NOMO-1 treated with dmso at 0.1 percent for 144 hours (cell line): ENCODE results near the gene ITPR1.

ENCODE experiments used
- DNase-seq: peaks from one replicate; lab custom pipeline; 2025; ENCODE audit not compliant: unreplicated experiment; lab: John Stamatoyannopoulos, UW

ITPR1 gene

DNA sequence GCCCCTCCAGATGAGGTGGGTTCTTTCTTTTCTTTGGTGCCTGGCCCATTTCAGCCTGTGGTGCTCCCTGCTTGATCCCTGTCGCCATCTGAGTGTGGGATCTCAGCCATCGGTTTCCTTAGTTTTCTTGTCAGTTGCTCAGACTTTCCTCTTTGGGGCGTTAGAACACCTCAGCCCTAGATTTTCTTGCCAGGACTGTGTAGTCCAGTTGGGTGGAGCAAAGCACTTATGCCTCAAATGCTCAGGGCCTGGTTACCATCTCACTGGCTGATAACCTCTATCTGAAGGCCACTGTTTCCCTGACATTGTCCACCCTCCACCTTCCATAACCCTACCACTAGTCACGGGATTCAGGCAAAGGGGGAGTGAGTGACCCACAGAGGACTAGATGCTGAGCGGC, 277.4 kb downstream of the ITPR1 start:
- no peak for DNase-seq

DNA sequence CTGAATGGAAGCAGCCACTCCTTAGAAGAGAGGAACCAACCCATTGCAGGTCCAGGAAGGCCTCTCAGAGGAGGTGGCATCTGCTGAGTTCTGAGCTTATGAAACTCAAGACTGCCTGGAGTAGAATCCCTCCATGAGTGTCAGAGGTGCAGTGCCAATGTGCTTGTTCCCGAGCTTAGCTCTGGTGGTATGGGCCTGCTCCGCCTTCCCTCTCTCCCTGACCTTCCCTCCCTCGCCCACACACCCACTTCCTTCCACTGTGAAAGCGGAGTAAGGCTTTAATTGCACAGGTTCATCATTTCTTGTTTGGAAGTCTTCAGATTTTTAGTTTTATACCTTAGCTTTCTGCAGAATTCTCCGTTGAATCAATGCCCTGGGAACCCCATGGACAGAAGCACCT, 278.1 kb downstream of the ITPR1 start:
- no peak for DNase-seq

DNA sequence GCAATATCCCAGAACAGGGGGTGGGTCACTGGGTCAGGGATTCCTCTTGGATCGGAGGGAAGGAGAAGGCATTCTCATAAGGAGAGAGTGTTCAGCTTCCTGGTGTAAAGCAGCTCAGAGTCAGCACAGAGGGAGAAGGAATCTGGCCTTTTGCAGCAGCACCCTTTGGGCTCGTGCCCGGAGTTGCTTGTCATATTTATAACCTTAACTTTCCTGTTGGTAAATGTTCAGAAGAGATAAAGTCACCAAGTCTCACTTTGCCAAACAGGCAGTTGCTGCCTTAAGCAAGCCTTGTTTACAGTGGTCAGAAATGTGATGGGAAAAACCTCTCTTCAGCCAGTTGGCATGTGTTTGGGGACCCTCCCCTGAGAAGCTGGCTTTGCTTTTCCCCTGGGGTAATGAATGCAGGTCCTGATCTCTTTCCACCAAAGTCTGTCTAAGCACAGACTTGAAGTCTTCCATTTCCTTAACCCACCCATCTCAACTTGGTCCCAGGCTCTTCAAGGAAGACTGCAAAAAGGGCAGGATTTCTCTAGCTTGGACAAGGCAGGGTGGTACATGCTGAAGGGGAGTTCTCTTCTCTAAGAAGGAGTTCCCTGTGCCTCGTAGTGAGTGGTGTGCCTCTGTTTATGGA, 279.1 kb downstream of the ITPR1 start:
- DNase-seq = no peak

- no peak for DNase-seq
Measured at GRCh38 chr3:4772858-4773257, 279.7 kb downstream of the ITPR1 start.

GRCh38 chr3:4773583-4773982, 280.4 kb downstream of the ITPR1 start:
- no peak for DNase-seq

DNA sequence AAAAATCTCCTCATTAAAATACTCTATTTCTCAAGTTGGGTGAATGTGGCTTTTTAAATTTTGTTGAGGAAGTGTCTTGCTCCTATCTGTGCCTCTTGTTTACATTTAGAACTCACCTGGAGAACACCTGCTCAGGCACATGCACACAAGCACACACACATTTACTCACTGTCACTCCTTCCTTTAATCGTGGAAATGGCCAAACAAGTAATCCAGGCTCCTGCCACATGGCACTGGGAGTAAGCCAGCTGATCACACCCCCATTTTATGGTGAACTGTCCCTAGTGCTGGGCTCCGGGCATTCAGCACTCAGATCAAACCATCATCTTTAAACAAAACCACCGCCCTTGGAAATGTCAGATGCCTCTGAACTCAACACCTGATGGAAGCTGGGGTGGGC, 281.4 kb downstream of the ITPR1 start:
- DNase-seq = no peak

GRCh38 chr3:4776399-4776979, 283.3 kb downstream of the ITPR1 start:
- no peak for DNase-seq

- DNase-seq = peak; percentile 78
Measured at GRCh38 chr3:4776980-4777581, 283.9 kb downstream of the ITPR1 start.

GRCh38 chr3:4778119-4778518, 285.0 kb downstream of the ITPR1 start:
- DNase-seq = no peak

GRCh38 chr3:4778740-4779139, 285.6 kb downstream of the ITPR1 start:
- DNase-seq = no peak

GRCh38 chr3:4780545-4780957, 287.4 kb downstream of the ITPR1 start:
- DNase-seq = no peak

DNA sequence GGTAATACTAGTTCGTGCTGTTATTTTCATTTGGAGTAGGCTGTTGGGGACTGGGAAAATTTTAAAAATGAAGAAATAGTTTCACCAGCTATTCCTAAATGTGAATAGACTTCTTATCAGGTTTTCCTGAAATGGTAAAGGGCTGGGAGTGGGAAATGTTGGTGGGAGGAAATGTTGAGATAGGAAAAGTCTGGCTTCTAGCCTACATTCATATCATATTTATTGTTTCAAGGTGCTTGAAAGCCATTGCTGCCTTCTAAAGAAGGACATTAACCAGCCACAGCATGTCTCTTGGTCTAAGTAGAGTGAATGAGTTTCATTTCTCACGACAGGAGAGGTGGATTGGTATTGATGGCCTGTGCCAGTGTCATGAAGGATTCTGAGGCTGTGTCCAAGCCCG, 288.9 kb downstream of the ITPR1 start:
- no peak for DNase-seq

- DNase-seq = no peak
Measured at GRCh38 chr3:4785551-4785950, 292.4 kb downstream of the ITPR1 start.

- no peak for DNase-seq
Measured at GRCh38 chr3:4786431-4786830, 293.3 kb downstream of the ITPR1 start.

GRCh38 chr3:4791358-4791757, 298.2 kb downstream of the ITPR1 start:
- no peak for DNase-seq

DNA sequence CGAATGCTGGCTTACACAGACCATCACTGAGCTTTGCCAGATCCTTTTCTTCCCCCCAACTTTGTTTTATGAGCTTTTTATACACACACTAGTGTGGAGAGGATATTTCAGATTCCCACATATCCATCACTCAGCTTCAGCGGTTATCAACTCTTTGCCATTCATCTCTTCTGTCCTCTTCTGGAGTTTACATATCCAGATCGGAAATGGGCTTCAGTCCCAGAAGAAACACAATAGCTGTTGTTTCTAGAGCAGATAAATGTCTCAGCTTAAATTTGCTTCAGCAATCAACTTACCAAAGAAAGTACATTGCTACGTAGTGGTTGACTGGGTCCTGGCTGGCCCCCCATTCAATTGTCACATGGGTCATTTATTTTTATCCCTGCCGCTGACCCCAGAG, 300.2 kb downstream of the ITPR1 start:
- DNase-seq = no peak

DNA sequence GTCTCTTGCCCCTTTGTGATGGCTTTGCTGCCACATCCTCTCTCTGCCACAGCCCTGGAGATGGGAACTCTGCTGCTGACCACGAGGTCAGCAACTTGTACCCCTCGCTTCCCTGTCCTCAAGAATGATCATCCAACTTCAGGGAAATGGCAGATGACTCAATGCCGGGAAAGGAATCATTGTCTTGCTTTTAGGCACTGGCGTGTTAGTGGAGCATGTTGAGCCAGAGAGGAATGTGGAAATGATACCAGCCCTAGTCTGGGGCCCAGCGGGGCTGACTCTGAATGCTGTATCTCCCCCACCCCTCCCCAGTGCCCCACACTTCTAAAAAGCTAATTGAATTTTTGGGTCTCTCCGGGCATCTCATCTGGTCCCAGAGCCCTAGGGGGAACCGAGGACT, 301.2 kb downstream of the ITPR1 start:
- no peak for DNase-seq

DNA sequence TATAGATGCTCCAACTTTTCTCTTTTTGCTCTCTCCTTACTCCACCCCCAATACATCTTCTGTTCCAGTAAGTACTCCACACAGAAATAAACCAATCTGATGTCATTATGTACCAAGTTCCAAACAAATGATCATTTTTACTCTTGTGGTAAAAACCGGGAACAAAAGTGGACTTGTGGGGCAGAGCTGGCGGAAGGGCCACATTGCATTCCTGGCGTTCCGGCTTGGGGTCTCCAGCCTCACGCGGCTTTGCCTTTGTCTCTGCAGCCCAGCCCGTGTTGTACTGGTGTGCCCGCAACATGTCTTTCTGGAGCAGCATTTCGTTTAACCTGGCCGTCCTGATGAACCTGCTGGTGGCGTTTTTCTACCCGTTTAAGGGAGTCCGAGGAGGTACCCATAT, 301.6 kb downstream of the ITPR1 start:
- DNase-seq = no peak

DNA sequence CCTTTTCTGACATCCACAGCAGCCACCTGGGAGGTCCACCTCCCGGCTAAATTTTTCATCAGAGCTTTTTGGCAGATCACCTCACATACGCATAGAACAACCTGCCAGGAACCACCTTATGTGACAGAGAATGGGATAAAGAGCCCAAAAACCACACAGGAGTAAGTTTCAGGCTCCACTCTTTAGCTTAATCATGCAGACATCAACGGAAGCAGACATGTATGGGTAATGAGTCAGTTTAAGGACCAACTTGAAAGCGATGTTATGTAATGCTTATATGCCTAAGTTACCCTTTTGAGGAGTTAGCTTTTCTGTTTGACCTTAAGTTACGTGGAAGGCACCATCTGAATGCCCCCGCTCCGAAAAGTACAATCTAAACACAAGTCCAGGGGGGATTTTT, 302.8 kb downstream of the ITPR1 start:
- DNase-seq = no peak

DNA sequence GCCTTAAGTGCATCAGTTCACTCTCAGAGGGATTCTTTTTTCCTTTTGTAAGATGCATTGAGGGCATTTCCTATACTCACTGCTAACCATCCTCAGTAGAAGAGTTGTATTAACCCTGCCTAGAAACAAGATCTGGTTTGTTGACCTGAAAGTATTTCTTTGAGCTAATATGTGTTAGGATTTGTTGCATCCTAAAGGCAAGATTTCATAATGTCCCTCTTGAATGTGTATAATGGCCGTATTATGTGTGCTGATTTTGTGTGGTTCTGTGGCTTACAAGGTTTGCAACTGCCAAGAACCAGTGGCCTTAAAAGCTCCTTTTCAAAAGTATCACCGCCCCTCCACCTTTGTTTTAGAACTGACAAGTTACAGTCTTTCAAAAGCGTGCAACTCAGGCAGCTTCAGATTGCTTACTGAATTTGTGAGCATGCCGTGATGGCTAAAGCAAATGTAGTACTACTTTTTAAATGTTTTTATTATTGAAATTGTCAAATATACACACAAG, 304.1 kb downstream of the ITPR1 start:
- no peak for DNase-seq

GRCh38 chr3:4799266-4800256, 306.4 kb downstream of the ITPR1 start:
- no peak for DNase-seq
